T-helper 9 cell (primary cell): ENCODE data around the gene SH3BP2.
A peak's percentile ranks its signal among the peaks of the same experiment; 100 is the strongest.

Experiments used
- DNase-seq: peaks from one replicate; pipeline ENCODE4 v3.0.0-alpha.2; 2020

The SH3BP2 gene

DNA sequence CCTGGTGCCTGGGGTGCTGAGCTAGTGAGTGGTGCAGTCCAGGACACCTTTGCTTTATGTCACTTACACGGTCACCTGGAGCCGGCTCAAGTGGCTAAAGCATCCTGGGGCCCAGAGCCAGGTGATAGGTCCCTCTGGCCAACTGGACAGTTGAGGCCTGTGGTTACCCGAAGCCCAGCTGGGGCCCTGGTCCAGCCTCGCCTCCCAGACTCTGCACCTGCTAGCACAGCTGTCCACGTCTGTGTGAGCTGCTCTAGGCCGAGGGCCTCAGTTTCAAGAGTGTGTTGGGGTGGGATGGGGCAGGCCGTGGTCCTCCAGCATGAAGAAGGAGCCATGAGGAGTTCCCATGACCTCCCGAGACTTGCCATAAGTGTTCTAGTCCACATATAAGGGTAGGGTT is 43.1 kb downstream of the SH3BP2 start:
- no peak for DNase-seq

- no peak for DNase-seq
Measured at GRCh38 chr4:2836391-2836859, 43.5 kb downstream of the SH3BP2 start.

DNA sequence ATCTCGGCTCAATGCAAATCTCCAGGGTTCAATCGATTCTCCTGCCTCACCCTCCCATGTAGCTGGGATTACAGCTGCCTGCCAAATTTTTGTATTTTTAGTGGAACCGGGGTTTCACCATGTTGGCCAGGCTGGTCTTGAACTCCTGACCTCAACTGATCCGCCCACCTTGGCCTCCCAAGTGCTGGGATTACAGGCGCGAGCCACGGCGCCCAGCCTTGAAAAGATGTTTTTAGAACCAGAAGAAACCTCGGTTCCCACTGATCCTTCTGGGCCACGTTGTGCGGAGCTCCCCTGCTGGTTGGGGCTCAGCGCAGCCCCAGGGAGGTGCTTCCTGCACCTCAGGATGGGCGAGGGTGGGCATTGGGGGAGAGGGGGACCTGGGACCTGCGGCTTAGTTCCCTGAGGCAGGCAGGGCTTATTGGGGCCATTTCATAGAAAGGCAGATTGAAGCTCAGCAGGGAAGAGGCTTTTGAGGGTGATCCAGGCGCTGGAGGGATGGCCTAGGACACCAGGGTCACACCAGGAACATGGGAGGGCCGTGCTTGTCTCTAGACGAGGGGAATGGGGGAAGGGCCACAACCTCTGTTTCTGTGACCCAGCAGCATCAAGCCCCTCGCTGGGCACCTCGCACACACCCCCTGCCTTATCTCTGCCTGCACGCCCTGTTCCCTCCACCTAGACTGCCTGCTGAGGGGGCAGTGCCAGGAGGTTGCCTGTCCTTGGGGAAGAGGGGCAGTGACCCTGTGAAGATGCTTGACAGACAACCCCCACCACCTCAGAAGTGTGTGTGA is 44.4 kb downstream of the SH3BP2 start:
- DNase-seq, result no peak

GRCh38 chr4:2837904-2838496 is 45.1 kb downstream of the SH3BP2 start:
- DNase-seq, result peak; percentile 60

- no peak for DNase-seq
Measured at GRCh38 chr4:2839060-2839459, 46.2 kb downstream of the SH3BP2 start.

- DNase-seq, result no peak
Measured at GRCh38 chr4:2842687-2843262, 49.9 kb downstream of the SH3BP2 start.

DNA sequence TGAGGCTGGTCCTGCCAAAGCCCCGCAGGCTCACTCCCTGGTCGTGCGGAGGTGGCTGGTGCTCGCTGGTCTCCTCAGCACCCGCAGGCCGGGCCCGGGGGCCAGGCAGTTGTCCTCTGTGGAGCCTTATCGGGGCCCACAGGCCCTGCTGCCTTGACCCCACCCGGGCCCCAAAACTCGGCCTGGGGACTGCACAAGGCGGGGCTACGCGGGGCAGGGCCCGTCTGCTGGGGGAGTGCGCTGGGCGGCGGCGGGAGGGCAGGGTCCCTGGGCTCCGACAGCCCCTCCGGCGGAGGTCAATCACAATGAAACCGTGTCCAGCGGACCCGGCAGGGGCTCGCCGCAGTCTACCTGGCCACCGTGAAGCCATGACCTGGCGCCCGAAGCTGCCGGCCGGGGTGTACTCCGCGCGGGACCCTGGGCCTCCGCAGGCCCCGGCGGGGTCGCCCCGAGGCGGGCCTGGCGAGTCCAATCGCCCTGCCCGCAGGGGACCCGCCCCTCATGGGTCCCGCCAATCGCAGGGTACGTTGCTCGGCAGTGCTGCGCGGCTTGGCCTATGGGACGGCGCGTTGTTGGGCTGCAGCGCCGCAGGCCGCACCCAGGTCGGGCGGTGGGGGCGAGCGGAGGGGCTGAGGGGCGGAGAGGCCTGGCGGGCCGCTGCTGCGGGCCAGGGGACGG is 50.5 kb downstream of the SH3BP2 start, which contains the start of gene ADD1:
Gene ADD1 (plus strand): TSS at position 582 of the 678 bp plus-strand sequence. CDS start 32,072 bp downstream, outside the sequence.
- peak; percentile 90 for DNase-seq

DNA sequence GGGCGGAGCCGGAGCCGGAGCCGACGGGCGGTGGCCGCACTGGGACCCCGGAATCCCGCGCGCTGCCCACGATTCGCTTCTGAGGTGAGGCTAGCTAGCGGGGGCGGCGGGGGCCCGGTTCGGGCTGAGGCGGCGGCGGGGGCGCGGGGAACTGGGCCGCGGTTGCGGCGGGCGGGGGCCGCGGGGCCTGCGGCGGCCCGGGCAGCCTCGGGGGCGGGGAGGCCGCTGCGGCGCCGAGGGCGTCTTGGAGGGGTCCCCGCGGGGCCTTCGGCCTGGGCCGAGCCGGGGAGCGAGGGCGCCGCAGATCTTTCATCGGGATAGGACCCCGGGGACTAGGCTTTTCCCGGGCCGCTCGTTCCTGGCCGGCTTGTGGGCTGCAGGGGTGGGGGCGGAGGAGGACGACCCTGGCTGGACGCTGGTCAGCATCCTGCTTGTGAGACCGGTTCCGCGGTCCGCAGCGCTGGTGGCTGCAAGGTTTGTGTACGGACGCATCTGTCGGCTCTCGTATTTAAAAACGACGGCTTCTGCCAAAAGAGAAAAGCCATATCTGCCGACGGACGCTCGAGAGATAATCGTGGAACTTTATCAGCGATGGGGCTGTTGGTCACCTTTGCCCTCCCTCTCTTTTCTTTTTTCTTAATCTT is 51.2 kb downstream of the SH3BP2 start:
- DNase-seq, result no peak

- no peak for DNase-seq
Measured at GRCh38 chr4:2846172-2846571, 53.3 kb downstream of the SH3BP2 start.

GRCh38 chr4:2847302-2847871 is 54.5 kb downstream of the SH3BP2 start:
- DNase-seq, result no peak

GRCh38 chr4:2848449-2848848 is 55.6 kb downstream of the SH3BP2 start:
- DNase-seq, result no peak

DNA sequence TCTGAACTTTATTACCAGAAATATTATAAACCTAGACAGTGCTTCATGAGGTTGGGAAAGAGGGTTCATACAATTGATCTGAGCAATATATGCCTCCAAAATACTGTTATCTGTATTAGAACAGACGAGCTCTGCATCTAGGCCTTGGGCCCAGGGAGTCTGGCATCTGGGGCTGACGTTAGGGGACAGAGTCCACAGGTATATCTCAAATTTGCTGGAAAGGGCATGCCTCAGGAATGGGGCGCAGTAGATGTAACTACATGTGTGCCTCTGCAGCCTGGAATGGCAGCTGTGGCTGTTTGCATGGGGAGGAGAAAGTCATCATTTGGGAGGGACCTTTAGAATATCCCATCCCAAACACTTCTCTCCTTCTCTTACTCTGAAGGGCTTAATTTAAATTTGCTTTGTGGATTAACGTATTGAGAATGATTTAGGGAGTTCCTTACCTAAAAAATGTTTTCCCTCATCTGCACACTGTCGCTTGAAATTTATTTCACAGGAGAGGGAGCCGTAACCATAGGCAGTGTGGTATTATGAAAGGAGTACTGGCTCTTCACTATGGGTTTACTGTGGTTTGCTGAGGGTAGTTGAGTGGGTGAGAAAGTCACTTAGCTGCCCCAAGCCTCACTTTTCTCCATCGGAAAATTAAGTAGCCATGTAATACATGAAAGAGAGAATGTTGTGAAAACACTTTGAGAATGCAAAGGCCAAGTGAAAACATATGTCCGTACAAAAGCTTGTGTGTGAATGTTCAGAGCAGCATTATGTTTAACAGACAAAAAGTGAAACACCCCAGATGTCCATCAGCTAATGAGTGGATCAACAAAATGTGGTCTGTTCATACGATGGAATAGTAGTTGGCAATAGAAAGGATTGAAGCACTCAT is 56.6 kb downstream of the SH3BP2 start:
- DNase-seq, result no peak

DNA sequence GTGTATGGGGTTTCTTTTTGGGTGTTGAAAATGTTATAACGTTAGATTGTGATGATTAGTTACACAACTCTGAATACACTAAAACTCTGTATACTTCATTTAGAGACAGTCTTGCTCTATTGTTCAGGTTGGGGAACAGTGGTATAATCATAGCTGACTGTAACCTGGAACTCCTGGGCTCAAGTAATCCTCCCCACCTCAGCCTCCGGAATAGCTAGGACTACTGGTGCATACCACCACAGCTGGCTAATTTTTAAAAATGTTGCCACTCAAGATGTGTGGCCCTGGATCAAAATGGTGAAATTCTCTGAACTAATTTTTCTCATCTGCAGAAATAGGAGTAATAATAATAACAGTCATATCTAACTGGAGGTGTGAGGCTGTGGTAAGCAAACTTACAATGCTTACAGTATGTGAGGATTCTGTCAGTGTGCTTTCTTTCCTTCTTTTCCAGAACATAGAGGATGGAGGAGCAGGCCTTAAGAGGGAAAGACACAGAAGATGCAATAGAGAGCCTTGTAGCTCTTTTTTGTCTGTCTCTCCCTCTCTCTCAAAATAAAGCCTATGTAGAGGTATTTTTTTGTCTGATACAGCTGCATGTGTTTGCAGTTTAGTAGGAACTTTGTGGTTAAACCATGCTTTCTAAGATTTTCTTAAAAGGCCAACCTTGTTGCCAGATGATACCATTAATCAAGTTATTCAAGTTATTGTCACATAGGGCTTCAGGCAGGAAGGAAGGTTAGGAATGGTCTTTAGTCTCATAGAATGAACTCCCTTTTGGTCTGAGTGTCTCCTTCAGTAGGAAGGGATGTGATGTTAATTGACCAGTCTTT is 58.3 kb downstream of the SH3BP2 start:
- no peak for DNase-seq

DNA sequence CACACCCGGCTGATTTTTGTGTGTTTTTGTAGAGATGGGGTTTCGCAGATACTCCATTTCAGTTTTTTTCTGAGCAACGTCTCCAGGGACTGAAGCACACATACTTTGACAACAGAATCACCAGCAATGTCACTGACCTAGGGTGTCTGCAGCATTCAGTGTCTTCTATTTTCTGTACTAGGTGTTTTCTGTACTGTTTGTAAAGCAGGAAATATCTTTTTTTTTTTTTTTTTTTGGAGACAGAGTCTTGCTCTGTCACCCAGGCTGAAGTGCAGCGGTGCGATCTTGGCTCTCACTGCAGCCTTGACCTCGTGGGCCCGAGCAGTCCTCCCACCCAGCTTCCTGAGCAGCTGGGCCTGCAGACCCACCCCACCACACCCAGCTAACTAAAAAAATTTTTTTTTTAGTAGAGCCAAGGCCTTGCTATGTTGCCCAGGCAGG is 59.6 kb downstream of the SH3BP2 start:
- DNase-seq, result no peak

- DNase-seq, result no peak
Measured at GRCh38 chr4:2855584-2855983, 62.7 kb downstream of the SH3BP2 start.

DNA sequence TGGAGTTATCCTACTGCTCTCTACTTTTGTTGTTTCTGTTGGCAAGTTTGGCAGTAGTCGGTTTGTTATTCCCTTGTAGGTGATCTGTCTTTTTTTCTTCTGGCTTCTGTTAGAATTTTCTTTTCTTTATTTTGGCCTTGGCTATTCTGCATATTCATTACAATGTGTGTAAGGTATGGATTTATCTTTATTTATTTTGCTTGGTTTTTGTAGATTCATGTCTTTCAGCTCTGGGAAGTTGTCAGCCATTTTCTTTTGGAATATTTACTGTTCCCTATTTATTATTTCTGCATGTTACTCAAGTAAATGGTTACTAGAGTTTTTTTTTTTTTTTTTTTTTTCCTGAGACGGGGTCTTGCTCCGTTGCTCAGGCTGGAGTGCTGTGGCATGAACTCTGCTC is 63.4 kb downstream of the SH3BP2 start:
- no peak for DNase-seq

GRCh38 chr4:2857349-2857927 is 64.6 kb downstream of the SH3BP2 start:
- no peak for DNase-seq

- no peak for DNase-seq
Measured at GRCh38 chr4:2858451-2859217, 65.7 kb downstream of the SH3BP2 start.

- no peak for DNase-seq
Measured at GRCh38 chr4:2859514-2859913, 66.6 kb downstream of the SH3BP2 start.
